ENCODE measurements around the gene GRHL3.

GRCh38 chr1:24292887-24293286 lies 26.3 kb upstream of the GRHL3 start:
- TF ChIP-seq CTCF (IDR thresholded peaks at IDR 0.05) = no peak
- no peak for TF ChIP-seq POLR2A (IDR thresholded peaks at IDR 0.05)

All from thyroid gland (tissue), 4 donors.